Upper lobe of left lung (tissue), 4 donors: ENCODE data around the gene ARPC1B.

ENCODE experiments used
- CTCF ChIP-seq, 6 experiments: fragments of 450-650 bp in 4 of 6; fragments of 200-600 bp in 2 of 6; sonication (generic) in 2 of 6; IDR thresholded peaks; one replicate each; pipeline ENCODE4 v1.5.1; 2016 to 2019; ENCODE audit warnings: antibody characterized with exemption in 6 of 6
- EP300 ChIP-seq, 4 donors: sonication (generic); formaldehyde crosslinking; IDR thresholded peaks; one replicate each; pipeline ENCODE4 v1.5.1; 2017; ENCODE audit warnings: antibody characterized with exemption in 4 of 4, control low read depth in 2 of 4
- POLR2AphosphoS5 ChIP-seq, 2 donors: sonication (generic); formaldehyde crosslinking; IDR thresholded peaks; one replicate each; pipeline ENCODE4 v1.5.1; 2017; ENCODE audit warnings: antibody characterized with exemption in 2 of 2

- no peak for TF ChIP-seq POLR2AphosphoS5 (IDR thresholded peaks at IDR 0.05)
- TF ChIP-seq CTCF (IDR thresholded peaks at IDR 0.05) = no peak
- no peak for TF ChIP-seq EP300 (IDR thresholded peaks at IDR 0.05)
These were observed 34.9 kb upstream of the ARPC1B start for GRCh38 chr7:99339595-99339994.
